Measurements from ENCODE around the gene RTL10. TPM values are rescaled to one million over a fixed set of nuclear protein-coding genes. Genes with fewer than 3 reads are reported as not detected.

The RTL10 gene
- total RNA-seq, 1 experiment from 2014 or later, result 21.5 TPM

DNA sequence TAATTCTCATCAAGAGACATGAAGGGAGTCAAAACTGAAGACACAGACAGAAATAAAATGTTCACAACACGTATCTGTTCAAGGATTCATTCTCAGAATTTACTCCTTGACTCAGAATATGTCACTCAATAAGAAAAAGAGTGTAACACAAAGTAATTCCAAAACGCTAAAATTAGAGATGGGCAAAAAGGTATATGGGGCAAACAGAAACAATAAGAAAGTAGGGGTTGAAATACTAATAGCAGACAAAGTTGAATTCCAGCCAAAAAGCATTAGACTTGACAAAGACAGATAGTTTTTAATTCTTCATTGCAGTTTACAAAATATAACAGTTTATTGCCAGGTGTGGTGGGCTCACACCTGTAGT lies 26.7 kb downstream of the RTL10 start (continued):
- TF ChIP-seq, protein P1, sequence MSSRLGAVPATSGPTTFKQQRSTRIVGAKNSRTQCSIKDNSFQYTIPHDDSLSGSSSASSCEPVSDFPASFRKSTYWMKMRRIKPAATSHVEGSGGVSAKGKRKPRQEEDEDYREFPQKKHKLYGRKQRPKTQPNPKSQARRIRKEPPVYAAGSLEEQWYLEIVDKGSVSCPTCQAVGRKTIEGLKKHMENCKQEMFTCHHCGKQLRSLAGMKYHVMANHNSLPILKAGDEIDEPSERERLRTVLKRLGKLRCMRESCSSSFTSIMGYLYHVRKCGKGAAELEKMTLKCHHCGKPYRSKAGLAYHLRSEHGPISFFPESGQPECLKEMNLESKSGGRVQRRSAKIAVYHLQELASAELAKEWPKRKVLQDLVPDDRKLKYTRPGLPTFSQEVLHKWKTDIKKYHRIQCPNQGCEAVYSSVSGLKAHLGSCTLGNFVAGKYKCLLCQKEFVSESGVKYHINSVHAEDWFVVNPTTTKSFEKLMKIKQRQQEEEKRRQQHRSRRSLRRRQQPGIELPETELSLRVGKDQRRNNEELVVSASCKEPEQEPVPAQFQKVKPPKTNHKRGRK (CRISPR knock-in tag; IDR thresholded peaks at IDR 0.05; ENCODE audit: borderline replicate concordance), result no peak
- TF ChIP-seq ZNF281 (CRISPR knock-in tag; IDR thresholded peaks at IDR 0.05) (no peak), HMGXB4 (CRISPR knock-in tag; IDR thresholded peaks at IDR 0.05) (no peak), NR3C1 (CRISPR knock-in tag; conservative IDR thresholded peaks at IDR 0.05; ENCODE audit: low read depth) (no peak), NR2C2 (CRISPR knock-in tag; IDR thresholded peaks at IDR 0.05) (no peak), CTCF (IDR thresholded peaks at IDR 0.05) (no peak), FOXP1 (CRISPR knock-in tag; IDR thresholded peaks at IDR 0.05; ENCODE audit: borderline replicate concordance) (no peak), FOXK1 (CRISPR knock-in tag; IDR thresholded peaks at IDR 0.05) (no peak)

- no peak for DNase-seq (ENCODE audit: low spot score)
- peaks cover 12% of the 10 kb centered on the region for H3K9me3 Mint-ChIP-seq
- 0 out of 2 replicates have a peak, but pooled peaks cover 3% of the 10 kb centered on the region for H3K36me3 Mint-ChIP-seq
- H3K27ac Mint-ChIP-seq, result no peak overlapping the region
- POLR2A ChIA-PET, result no interaction called here
- TF ChIP-seq ATF1 (CRISPR knock-in tag; IDR thresholded peaks at IDR 0.05) (no peak), ARID4B (CRISPR knock-in tag; IDR thresholded peaks at IDR 0.05; ENCODE audit: borderline replicate concordance) (no peak)
- ATAC-seq, result no peak
- H3K4me1 Mint-ChIP-seq, result peaks cover 5% of the 10 kb centered on the region; the same call in 1 of the 2 replicates
- no peak overlapping the region for H3K4me3 Mint-ChIP-seq
- H3K27me3 Mint-ChIP-seq (ENCODE audit: low read depth), result no peaks in the 10 kb centered on the region
- CTCF ChIA-PET, result interaction anchor here (1.8 kb wide), 1 partner anchor 83 kb away, joined by 5 read pairs; no protein-coding TSS in a partner anchor
Observed at GRCh38 chr22:19827341-19828034, 27.2 kb downstream of the RTL10 start.
